GM13976 (cell line): ENCODE results near the gene CHST15.
A peak's percentile ranks its signal among the peaks of the same experiment; 100 is the strongest.

Experiments used
- DNase-seq: peaks from one replicate; pipeline ENCODE4 v3.0.0; 2012; ENCODE audit warnings: low spot score
- CTCF ChIP-seq: IDR thresholded peaks from 2 replicates; pipeline ENCODE4 v1.5.1; 2012; ENCODE audit warnings: borderline replicate concordance, mild to moderate bottlenecking; ENCODE audit not compliant: insufficient read depth; ENCODE audit errors: extremely low read depth, missing control alignments, control extremely low read depth
- in situ Hi-C: fragments of 300-500 bp; cut with MboI; formaldehyde crosslinking; loops from one replicate; pipeline ENCODE4 v1.12.0; 2022; ENCODE audit warnings: low sequenced_read_pairs, mixed read lengths, inconsistent platforms; ENCODE audit not compliant: unreplicated experiment

The CHST15 gene

DNA sequence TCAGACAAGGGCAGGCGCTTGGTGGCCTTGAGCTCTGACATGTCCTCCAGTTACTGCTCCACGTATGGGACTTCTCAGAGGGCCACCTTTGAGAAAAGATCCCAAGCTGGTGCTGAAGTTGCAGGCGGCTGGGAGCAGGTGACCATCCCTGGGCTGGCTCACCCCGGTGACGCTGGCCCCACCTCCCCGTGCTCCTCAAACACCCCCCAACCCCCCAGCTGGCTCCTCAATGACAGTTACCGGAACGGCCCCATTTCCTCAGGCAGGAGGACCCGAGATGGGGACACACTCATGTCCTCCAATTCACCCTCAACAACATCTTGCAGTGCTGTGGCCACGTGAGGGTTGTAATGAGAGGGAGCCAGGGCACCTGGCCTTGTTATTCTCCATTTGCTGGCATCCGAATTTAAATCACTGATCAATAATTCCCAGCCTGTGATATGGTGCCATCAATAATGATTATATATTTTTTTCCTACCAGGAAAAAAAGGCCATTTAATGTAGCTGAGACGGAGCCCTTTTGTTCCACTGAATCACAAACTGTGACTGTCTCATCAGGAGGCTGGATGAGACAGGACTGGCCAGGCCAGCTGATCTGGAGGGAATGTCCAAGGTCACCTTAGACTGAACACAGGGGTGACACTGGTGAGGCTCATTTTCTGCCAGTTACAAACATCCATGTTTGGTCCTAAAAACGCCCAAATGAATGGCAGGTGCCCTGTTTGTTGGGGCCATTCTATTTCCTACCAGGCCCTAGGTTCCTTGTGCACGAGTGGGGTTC, 64.5 kb downstream of the CHST15 start:
- in situ Hi-C loops = no loop called here
- TF ChIP-seq CTCF = no peak
- DNase-seq = no peak

DNA sequence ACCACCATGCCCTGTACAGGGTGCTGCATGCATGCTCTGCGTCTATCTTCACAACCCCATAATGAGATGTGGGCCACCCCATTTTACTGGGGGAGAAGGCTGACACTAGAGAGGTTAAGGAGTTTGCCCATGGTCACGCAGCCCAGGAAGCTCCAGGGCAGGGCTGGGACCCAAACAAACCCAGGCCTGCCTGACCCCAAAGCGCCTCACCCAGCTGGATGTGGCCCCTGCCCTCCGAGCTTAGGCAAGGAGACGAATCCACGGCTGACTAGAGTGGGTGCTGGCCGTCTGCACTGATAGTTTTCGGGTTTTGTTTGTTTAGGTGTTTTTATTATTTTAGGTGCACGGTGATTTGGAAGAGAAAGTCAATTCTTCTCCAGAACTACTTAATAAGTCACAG, 65.7 kb downstream of the CHST15 start:
- in situ Hi-C loops = no loop called here
- TF ChIP-seq CTCF = no peak
- DNase-seq = no peak

- in situ Hi-C loops = no loop called here
- TF ChIP-seq CTCF = no peak
Measured at GRCh38 chr10:124027031-124027611, 66.3 kb downstream of the CHST15 start.

DNA sequence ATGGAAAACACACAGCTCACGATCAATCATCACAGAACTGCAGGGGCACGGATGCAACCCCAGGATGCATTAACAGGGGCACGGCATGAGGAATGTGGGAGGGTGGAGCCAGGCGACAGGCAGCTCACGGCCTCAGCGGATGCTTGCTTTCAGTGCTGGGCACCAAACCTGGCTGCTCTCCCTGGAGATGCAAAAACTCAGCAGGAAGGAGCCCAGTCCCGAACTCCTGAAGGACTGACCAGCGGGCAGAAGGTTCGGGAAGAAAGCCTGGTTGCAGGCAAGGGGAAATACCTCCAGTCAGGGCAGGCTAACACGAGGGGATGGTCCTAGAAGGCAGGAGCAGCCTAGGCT, 66.8 kb downstream of the CHST15 start:
- no peak for TF ChIP-seq CTCF
- in situ Hi-C loops = no loop called here
- DNase-seq = no peak

More at GRCh38 chr10:124027031-124027611, 66.3 kb downstream of the CHST15 start:
- no peak for DNase-seq

DNA sequence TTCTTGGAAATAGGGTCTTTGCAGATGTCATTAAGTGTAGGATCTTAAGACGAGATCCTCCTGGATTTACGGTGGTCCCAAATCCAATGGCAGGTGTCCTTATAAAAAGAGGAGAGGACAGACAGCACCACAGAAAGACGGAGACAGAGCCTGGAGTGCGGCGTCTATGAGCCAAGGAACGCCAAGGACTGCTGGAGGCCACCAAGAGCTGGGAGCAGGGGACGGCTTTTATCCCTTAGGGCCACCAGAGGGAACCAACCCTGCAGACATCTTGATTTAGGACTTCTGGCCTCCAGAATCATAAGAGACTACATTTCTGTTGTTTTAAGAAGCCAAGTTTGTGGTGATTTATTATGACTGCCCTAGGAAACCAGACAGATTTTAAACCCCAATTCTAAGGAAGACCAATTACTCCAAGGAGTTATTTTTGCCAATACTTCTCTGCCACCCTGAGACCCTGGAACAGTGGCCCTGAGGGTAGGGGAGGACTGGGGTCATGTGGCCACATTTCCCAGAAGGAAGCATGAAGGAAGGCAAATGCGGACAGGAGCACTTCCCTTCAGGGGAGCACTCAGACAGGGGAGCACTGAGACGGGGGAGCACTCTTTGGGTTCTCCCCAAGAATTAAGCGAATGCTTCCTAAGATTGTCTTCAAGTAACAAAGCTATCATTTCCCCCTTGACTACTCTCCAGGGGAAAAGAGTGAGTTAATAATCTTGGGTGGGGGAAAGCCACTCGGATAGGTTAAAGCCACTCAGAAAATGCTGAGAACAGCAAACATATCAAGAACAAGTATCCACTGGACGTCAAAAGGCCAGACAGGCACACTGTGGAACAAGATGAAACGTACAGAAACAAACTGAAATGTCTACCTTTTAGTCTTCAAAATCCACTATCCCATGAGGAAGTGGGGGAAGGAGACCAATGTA, 67.5 kb downstream of the CHST15 start:
- peak; percentile 50 for DNase-seq
- peak; percentile 11 for TF ChIP-seq CTCF
- in situ Hi-C loops = no loop called here

DNA sequence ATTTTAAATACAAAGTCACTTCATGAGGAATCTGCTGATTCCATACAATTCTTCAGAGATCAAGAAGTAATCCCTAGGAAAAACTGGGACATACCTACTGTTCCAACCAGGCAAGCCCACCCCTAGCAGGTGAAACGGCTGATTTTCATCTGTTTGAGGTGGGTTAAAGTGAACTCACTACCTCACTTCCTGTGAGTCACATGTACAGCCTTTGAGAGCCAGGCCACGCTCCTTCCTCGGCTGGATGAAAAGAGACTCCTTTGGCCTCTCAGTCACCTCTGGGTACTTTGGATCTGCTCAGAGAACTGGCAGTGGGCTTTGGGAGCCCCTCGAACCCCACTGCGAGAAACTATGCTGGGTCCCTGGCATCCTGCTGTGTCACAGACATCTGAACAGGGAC, 68.2 kb downstream of the CHST15 start:
- no peak for DNase-seq
- in situ Hi-C loops = no loop called here
- TF ChIP-seq CTCF = no peak
